ENCODE data around the gene RILPL1. TPM values are rescaled to one million over a fixed set of nuclear protein-coding genes. Genes with fewer than 3 reads are reported as not detected.
"Not testable (repeated sequence)": the region's sequence is repeated elsewhere in the genome, so short reads cannot be mapped to it uniquely, and the experiment has no call there.

Gene RILPL1
- total and polyA plus RNA-seq, 7 donors: 34.8 to 73.7 (median 54.4) TPM

DNA sequence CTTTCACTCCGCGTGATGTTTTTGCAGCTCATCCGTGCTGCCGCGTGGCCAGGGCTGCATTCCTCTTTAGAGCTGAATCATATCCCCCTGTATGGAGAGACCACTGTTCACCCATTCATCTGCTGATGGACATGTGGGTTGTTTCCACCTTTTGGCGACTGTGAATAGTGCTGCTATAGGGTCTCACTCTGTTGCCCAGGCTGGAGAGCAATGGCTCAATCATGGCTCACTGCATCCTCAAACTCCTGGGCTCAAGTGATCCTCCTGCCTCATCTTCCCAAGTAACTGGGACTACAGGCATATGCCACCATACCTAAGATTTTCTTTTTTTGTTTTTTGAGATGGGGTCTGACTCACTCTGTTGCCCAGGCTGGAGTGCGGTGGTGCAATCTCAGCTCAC lies 36.5 kb downstream of the RILPL1 start:
- peaks cover 4 to 40% of the 10 kb centered on the region in 2 donors for H3K36me3 ChIP-seq (ENCODE audit: insufficient read depth in 1 of 2, low read depth in 1 of 2)
- DNase-seq (no peak), ATAC-seq (no peak)
- no peaks in the 10 kb centered on the region for H3K27me3 ChIP-seq (ENCODE audit: insufficient read depth in 3 of 3, low read length in 2 of 3)
- H3K4me1 ChIP-seq: peaks cover 22% of the 10 kb centered on the region
- intact Hi-C loops (cut with DNase I): no loop called here
- TF ChIP-seq, protein P1, sequence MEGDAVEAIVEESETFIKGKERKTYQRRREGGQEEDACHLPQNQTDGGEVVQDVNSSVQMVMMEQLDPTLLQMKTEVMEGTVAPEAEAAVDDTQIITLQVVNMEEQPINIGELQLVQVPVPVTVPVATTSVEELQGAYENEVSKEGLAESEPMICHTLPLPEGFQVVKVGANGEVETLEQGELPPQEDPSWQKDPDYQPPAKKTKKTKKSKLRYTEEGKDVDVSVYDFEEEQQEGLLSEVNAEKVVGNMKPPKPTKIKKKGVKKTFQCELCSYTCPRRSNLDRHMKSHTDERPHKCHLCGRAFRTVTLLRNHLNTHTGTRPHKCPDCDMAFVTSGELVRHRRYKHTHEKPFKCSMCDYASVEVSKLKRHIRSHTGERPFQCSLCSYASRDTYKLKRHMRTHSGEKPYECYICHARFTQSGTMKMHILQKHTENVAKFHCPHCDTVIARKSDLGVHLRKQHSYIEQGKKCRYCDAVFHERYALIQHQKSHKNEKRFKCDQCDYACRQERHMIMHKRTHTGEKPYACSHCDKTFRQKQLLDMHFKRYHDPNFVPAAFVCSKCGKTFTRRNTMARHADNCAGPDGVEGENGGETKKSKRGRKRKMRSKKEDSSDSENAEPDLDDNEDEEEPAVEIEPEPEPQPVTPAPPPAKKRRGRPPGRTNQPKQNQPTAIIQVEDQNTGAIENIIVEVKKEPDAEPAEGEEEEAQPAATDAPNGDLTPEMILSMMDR (IDR thresholded peaks at IDR 0.05): no peak
- 94 to 96% (median 96%) methylated on average over 7 of the region's 7 CpGs for WGBS, 3 donors
- H3K4me3 ChIP-seq: no peak overlapping the region
- H3K9me3 ChIP-seq: no peaks in the 10 kb centered on the region
- H3K27ac ChIP-seq: no peak overlapping the region

- ATAC-seq (peak; percentile 80 to 87 (median 84)), DNase-seq (peak; percentile 69 to 90)
- Histone ChIP-seq H3K27me3 (ENCODE audit: insufficient read depth in 3 of 3, low read length in 2 of 3) (no peaks in the 10 kb centered on the region), H3K4me3 (peak overlapping the region; percentile 42), H3K9me3 (no peaks in the 10 kb centered on the region), H3K36me3 (ENCODE audit: insufficient read depth in 1 of 2, low read depth in 1 of 2) (peaks cover 4 to 35% of the 10 kb centered on the region in 2 donors), H3K27ac (peak overlapping the region; percentile 87), H3K4me1 (peaks cover 24% of the 10 kb centered on the region)
- intact Hi-C loops (cut with DNase I): no loop called here
- 40 to 53% (median 44%) methylated on average over 18 of the region's 18 CpGs for WGBS, 3 donors
- TF ChIP-seq, protein P1 (IDR thresholded peaks at IDR 0.05): no peak
These were observed 39.2 kb downstream of the RILPL1 start for GRCh38 chr12:123494124-123494851.

- H3K27me3 ChIP-seq (ENCODE audit: insufficient read depth in 3 of 3, low read length in 2 of 3); H3K4me3 ChIP-seq; intact Hi-C loops (cut with DNase I); H3K9me3 ChIP-seq: not testable (repeated sequence)
- WGBS, 3 donors: 36 to 59% (median 40%) methylated on average over 6 to 7 of the region's 7 CpGs
- ATAC-seq: peak; percentile 65 to 81 (median 77)
- DNase-seq: peak; percentile 36 to 62
- Histone ChIP-seq H3K4me1 (peaks cover 24% of the 10 kb centered on the region), H3K27ac (peak overlapping the region; percentile 88), H3K36me3 (ENCODE audit: insufficient read depth in 1 of 2, low read depth in 1 of 2) (peaks cover 0 to 20% of the 10 kb centered on the region in 2 donors)
These were observed 41.0 kb downstream of the RILPL1 start for GRCh38 chr12:123492339-123493039.

- peaks cover 0 to 17% of the 10 kb centered on the region in 2 donors for H3K36me3 ChIP-seq (ENCODE audit: insufficient read depth in 1 of 2, low read depth in 1 of 2)
- TF ChIP-seq, protein P1 (IDR thresholded peaks at IDR 0.05): no peak
- H3K4me3 ChIP-seq: no peak overlapping the region
- H3K9me3 ChIP-seq: no peaks in the 10 kb centered on the region
- H3K27me3 ChIP-seq (ENCODE audit: insufficient read depth in 3 of 3, low read length in 2 of 3): no peaks in the 10 kb centered on the region
- 90 to 93% (median 91%) methylated on average over 13 of the region's 13 CpGs for WGBS, 3 donors
- DNase-seq: no peak
- intact Hi-C loops (cut with DNase I): no loop called here
- peak overlapping the region; percentile 88 for H3K27ac ChIP-seq
- no peak for ATAC-seq
- H3K4me1 ChIP-seq: peaks cover 24% of the 10 kb centered on the region
These were observed 42.0 kb downstream of the RILPL1 start for GRCh38 chr12:123491481-123491880.

DNA sequence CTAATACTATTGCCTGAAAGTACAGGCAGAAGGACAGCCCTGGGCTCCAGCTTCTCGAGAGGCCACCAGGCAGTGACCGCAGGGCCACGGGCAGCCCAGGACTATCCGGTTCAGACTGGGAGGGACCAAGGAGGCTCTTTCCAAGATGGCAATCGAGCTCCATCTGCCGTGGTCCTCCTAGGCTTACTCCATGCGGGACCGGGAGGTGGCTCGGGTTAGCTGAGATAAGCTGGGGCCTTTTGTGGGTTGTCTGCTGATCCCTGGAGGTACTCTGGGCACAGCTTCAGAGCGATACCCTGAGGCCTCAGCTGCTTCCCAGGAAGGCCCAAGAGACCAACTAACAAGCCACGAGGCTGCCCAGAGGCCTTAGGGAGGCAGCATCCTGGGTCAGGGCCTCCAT lies 42.5 kb downstream of the RILPL1 start:
- peak overlapping the region; percentile 88 for H3K27ac ChIP-seq
- H3K4me1 ChIP-seq: peaks cover 24% of the 10 kb centered on the region
- peaks cover 0 to 13% of the 10 kb centered on the region in 2 donors for H3K36me3 ChIP-seq (ENCODE audit: insufficient read depth in 1 of 2, low read depth in 1 of 2)
- WGBS, 3 donors: 87 to 90% (median 87%) methylated on average over 11 of the region's 11 CpGs
- H3K27me3 ChIP-seq (ENCODE audit: insufficient read depth in 3 of 3, low read length in 2 of 3): no peaks in the 10 kb centered on the region
- intact Hi-C loops (cut with DNase I): no loop called here
- ATAC-seq (no peak), DNase-seq (no peak)
- TF ChIP-seq, protein P1 (IDR thresholded peaks at IDR 0.05): no peak
- H3K9me3 ChIP-seq: no peaks in the 10 kb centered on the region
- H3K4me3 ChIP-seq: no peak overlapping the region

Data from psoas muscle (tissue), 8 donors.